GM19240 (cell line): ENCODE data around the gene PTCRA.
"Not testable (repeated sequence)": the region's sequence is repeated elsewhere in the genome, so short reads cannot be mapped to it uniquely, and the experiment has no call there.

Experiments
- DNase-seq: peaks from one replicate; pipeline ENCODE4 v3.0.0; 2011; ENCODE audit warnings: low spot score; ENCODE audit not compliant: insufficient read length

PTCRA gene

GRCh38 chr6:42939810-42940167 lies 23.9 kb downstream of the PTCRA start:
- no peak for DNase-seq

GRCh38 chr6:42940493-42941045 lies 24.7 kb downstream of the PTCRA start:
- no peak for DNase-seq

GRCh38 chr6:42941356-42941755 lies 25.5 kb downstream of the PTCRA start:
- DNase-seq = not testable (repeated sequence)

- no peak for DNase-seq
Measured at GRCh38 chr6:42942444-42942843, 26.6 kb downstream of the PTCRA start.

- DNase-seq = no peak
Measured at GRCh38 chr6:42947950-42948349, 32.1 kb downstream of the PTCRA start.

GRCh38 chr6:42952389-42952788 lies 36.5 kb downstream of the PTCRA start:
- no peak for DNase-seq

GRCh38 chr6:42954405-42954804 lies 38.6 kb downstream of the PTCRA start:
- DNase-seq = not testable (repeated sequence)

GRCh38 chr6:42958125-42958524 lies 42.3 kb downstream of the PTCRA start:
- no peak for DNase-seq

- no peak for DNase-seq
Measured at GRCh38 chr6:42959917-42960242, 44.0 kb downstream of the PTCRA start.

GRCh38 chr6:42960243-42961019 lies 44.6 kb downstream of the PTCRA start, which contains the start of gene GNMT:
Gene GNMT, plus strand, starts transcription at chr6:42960754. Its CDS starts 14 bp downstream, at chr6:42960768.
- DNase-seq = no peak

GRCh38 chr6:42961020-42961470 lies 45.2 kb downstream of the PTCRA start:
- no peak for DNase-seq

- no peak for DNase-seq
Measured at GRCh38 chr6:42962096-42962495, 46.2 kb downstream of the PTCRA start.

GRCh38 chr6:42962502-42963178 lies 46.8 kb downstream of the PTCRA start:
- no peak for DNase-seq

- DNase-seq = no peak
Measured at GRCh38 chr6:42963179-42963854, 47.5 kb downstream of the PTCRA start.

GRCh38 chr6:42963855-42964605 lies 48.2 kb downstream of the PTCRA start:
- DNase-seq = no peak

- DNase-seq = no peak
Measured at GRCh38 chr6:42966571-42966970, 50.7 kb downstream of the PTCRA start.

- no peak for DNase-seq
Measured at GRCh38 chr6:42967228-42967627, 51.4 kb downstream of the PTCRA start.

GRCh38 chr6:42968126-42968701 lies 52.4 kb downstream of the PTCRA start:
- DNase-seq = no peak

GRCh38 chr6:42968783-42969182 lies 52.9 kb downstream of the PTCRA start:
- DNase-seq = no peak

GRCh38 chr6:42969431-42969830 lies 53.6 kb downstream of the PTCRA start:
- DNase-seq = no peak

- no peak for DNase-seq
Measured at GRCh38 chr6:42969934-42970333, 54.1 kb downstream of the PTCRA start.
